ENCODE results near the gene DNMT3A.
"Not testable (repeated sequence)": the region's sequence is repeated elsewhere in the genome, so short reads cannot be mapped to it uniquely, and the experiment has no call there.

DNMT3A gene

GRCh38 chr2:25290811-25291495, 50.8 kb downstream of the DNMT3A start:
- DNase-seq (ENCODE audit: extremely low spot score, insufficient read length, low read depth): no peak
- FAIRE-seq: no peak

GRCh38 chr2:25286723-25287483, 54.8 kb downstream of the DNMT3A start:
- DNase-seq (ENCODE audit: extremely low spot score, insufficient read length, low read depth) (no peak), FAIRE-seq (peak; percentile 56)

GRCh38 chr2:25286025-25286400, 55.7 kb downstream of the DNMT3A start:
- peak; percentile 86 for FAIRE-seq
- peak; percentile 58 for DNase-seq (ENCODE audit: extremely low spot score, insufficient read length, low read depth)

- DNase-seq (ENCODE audit: extremely low spot score, insufficient read length, low read depth): no peak
- no peak for FAIRE-seq
Measured at GRCh38 chr2:25285265-25286024, 56.3 kb downstream of the DNMT3A start.

- no peak for DNase-seq (ENCODE audit: extremely low spot score, insufficient read length, low read depth)
- FAIRE-seq: peak; percentile 33
Measured at GRCh38 chr2:25284756-25285155, 57.0 kb downstream of the DNMT3A start.

- DNase-seq (ENCODE audit: extremely low spot score, insufficient read length, low read depth) (no peak), FAIRE-seq (no peak)
Measured at GRCh38 chr2:25283921-25284320, 57.8 kb downstream of the DNMT3A start.

- FAIRE-seq (no peak), DNase-seq (ENCODE audit: extremely low spot score, insufficient read length, low read depth) (no peak)
Measured at GRCh38 chr2:25281941-25282340, 59.8 kb downstream of the DNMT3A start.

- FAIRE-seq (no peak), DNase-seq (ENCODE audit: extremely low spot score, insufficient read length, low read depth) (no peak)
Measured at GRCh38 chr2:25281522-25281921, 60.2 kb downstream of the DNMT3A start.

- FAIRE-seq (no peak), DNase-seq (ENCODE audit: extremely low spot score, insufficient read length, low read depth) (no peak)
Measured at GRCh38 chr2:25280051-25280687, 61.6 kb downstream of the DNMT3A start.

- FAIRE-seq (peak; percentile 99), DNase-seq (ENCODE audit: extremely low spot score, insufficient read length, low read depth) (peak; percentile 63)
Measured at GRCh38 chr2:25279091-25279651, 62.6 kb downstream of the DNMT3A start.

- DNase-seq (ENCODE audit: extremely low spot score, insufficient read length, low read depth): peak; percentile 67
- FAIRE-seq: peak; percentile 62
Measured at GRCh38 chr2:25276569-25277465, 64.9 kb downstream of the DNMT3A start.

GRCh38 chr2:25275575-25275965, 66.2 kb downstream of the DNMT3A start:
- DNase-seq (ENCODE audit: extremely low spot score, insufficient read length, low read depth) (no peak), FAIRE-seq (no peak)

GRCh38 chr2:25274868-25275574, 66.7 kb downstream of the DNMT3A start:
- peak; percentile 62 for FAIRE-seq

GRCh38 chr2:25273985-25274535, 67.7 kb downstream of the DNMT3A start:
- DNase-seq (ENCODE audit: extremely low spot score, insufficient read length, low read depth): no peak
- peak; percentile 9 for FAIRE-seq

More at GRCh38 chr2:25274868-25275574, 66.7 kb downstream of the DNMT3A start:
- DNase-seq (ENCODE audit: extremely low spot score, insufficient read length, low read depth): no peak

GRCh38 chr2:25272705-25273104, 69.0 kb downstream of the DNMT3A start:
- FAIRE-seq; DNase-seq (ENCODE audit: extremely low spot score, insufficient read length, low read depth): not testable (repeated sequence)

- no peak for FAIRE-seq
- no peak for DNase-seq (ENCODE audit: extremely low spot score, insufficient read length, low read depth)
Measured at GRCh38 chr2:25270061-25270460, 71.7 kb downstream of the DNMT3A start.

GRCh38 chr2:25269233-25269632, 72.5 kb downstream of the DNMT3A start:
- DNase-seq (ENCODE audit: extremely low spot score, insufficient read length, low read depth) (no peak), FAIRE-seq (no peak)

- no peak for FAIRE-seq
Measured at GRCh38 chr2:25268139-25268538, 73.6 kb downstream of the DNMT3A start.

More at GRCh38 chr2:25268139-25268538, 73.6 kb downstream of the DNMT3A start:
- no peak for DNase-seq (ENCODE audit: extremely low spot score, insufficient read length, low read depth)
